ENCODE data around the gene LAGE3.

Gene LAGE3

DNA sequence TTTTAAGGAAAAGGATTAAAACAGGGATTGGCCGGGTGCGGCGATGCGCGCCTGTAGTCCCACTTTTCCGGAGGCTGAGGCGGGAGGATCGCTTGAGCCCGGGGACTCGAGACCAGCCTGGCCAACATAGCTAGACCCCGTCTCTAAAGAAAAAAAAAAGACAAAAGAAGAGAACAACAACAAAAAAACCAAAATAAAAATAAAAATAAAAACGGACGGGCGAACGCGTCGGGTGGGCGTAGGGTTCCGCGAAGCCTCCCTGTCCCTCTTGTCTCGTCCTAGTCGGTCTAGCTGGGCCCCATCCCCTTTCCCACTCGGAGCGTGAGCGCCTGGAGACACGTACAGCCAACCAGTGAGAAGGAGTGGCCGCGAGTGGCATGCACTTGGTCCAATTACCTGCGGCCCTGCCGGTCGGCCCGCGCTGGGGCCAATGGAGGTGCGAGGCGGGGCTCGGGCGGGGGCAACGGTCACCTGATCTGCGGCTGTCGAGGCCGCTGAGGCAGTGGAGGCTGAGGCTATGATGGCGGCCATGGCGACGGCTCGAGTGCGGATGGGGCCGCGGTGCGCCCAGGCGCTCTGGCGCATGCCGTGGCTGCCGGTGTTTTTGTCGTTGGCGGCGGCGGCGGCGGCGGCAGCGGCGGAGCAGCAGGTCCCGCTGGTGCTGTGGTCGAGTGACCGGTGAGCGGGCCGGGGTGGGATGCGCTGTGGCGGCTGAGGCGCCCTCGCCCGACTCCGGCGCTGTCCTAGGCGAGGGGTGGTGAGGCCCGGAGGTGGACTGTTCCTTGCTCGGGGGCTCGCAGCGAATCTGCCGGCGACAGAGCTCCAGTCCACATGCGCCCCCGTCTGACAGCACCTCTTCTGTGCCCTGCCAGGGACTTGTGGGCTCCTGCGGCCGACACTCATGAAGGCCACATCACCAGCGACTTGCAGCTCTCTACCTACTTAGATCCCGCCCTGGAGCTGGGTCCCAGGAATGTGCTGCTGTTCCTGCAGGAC lies 50.6 kb downstream of the LAGE3 start, which contains the start of gene ATP6AP1:
Gene ATP6AP1, plus strand, starts transcription at position 502 of the 996 bp plus-strand sequence. Its CDS starts 16 bp downstream, at position 518.
- Histone ChIP-seq H2AFZ (ENCODE audit: low read length) (no peak within 1 kb of the TSS), H3K4me1 (ENCODE audit: insufficient read depth, low read length, poor library complexity, severe bottlenecking) (peaks cover 18% of the 10 kb centered on the region), H3K9me2 (replicated peaks; ENCODE audit: low read depth, low read length) (no peaks in the 10 kb centered on the region), H3K27me3 (ENCODE audit: insufficient read depth, low read length, poor library complexity, severe bottlenecking) (no peaks in the 10 kb centered on the region), H3K36me3 (ENCODE audit: insufficient read depth, low read length) (no peaks in the 10 kb centered on the region), H3K79me2 (ENCODE audit: insufficient read depth, low read length) (peaks cover 43% of the 10 kb centered on the region), H3K4me2 (ENCODE audit: low read depth, low read length, poor library complexity, severe bottlenecking) (peak within 1 kb of the TSS; percentile 92), H4K20me1 (ENCODE audit: insufficient read depth, low read length, poor library complexity, severe bottlenecking) (no peaks in the 10 kb centered on the region), H3K9me3 (ENCODE audit: insufficient read depth, low read depth, low read length) (no peaks in the 10 kb centered on the region), H3F3A (ENCODE audit: low read depth) (no peaks in the 10 kb centered on the region), H3K9ac (ENCODE audit: low read depth, low read length, poor library complexity, severe bottlenecking) (peak within 1 kb of the TSS; percentile 81), H3K4me3 (ENCODE audit: low read length, poor library complexity, severe bottlenecking) (peak within 1 kb of the TSS; percentile 91)
- no peak for TF ChIP-seq EZH2phosphoT487 (IDR thresholded peaks at IDR 0.05; ENCODE audit: borderline replicate concordance)
- TF ChIP-seq, protein P1, sequence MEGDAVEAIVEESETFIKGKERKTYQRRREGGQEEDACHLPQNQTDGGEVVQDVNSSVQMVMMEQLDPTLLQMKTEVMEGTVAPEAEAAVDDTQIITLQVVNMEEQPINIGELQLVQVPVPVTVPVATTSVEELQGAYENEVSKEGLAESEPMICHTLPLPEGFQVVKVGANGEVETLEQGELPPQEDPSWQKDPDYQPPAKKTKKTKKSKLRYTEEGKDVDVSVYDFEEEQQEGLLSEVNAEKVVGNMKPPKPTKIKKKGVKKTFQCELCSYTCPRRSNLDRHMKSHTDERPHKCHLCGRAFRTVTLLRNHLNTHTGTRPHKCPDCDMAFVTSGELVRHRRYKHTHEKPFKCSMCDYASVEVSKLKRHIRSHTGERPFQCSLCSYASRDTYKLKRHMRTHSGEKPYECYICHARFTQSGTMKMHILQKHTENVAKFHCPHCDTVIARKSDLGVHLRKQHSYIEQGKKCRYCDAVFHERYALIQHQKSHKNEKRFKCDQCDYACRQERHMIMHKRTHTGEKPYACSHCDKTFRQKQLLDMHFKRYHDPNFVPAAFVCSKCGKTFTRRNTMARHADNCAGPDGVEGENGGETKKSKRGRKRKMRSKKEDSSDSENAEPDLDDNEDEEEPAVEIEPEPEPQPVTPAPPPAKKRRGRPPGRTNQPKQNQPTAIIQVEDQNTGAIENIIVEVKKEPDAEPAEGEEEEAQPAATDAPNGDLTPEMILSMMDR (conservative IDR thresholded peaks at IDR 0.05; ENCODE audit: low read length), result peak; percentile 26; the same call in 1 of the 2 replicates

All from Loucy (cell line).